Panc1 (cell line): Measurements from ENCODE around the gene ARHGAP8. TPM values are rescaled to one million over a fixed set of nuclear protein-coding genes. Genes with fewer than 3 reads are reported as not detected.

ENCODE experiments used
- ATAC-seq: fragments of 200-7000 bp; cut with Tn5 transposase; 2 replicates; pipeline ENCODE4 v1.9.1; 2020; ENCODE audit warnings: mild to moderate bottlenecking, moderate library complexity
- BruUV-seq: library from RNA; stranded (reverse); fragments of 400-500 nt; replicated peaks from 2 replicates; lab custom pipeline; 2021; lab: Mats Ljungman, UMichigan
- CTCF ChIA-PET: fragments of 300-600 bp; sonication (Branson Sonifier 250); formaldehyde crosslinking; loops from one replicate; lab custom pipeline; 2022; ENCODE audit warnings: antibody characterized with exemption; lab: Charles Lee
- POLR2A ChIA-PET: fragments of 300-600 bp; sonication (Branson Sonifier 250); formaldehyde crosslinking; loops from one replicate; lab custom pipeline; 2022; ENCODE audit warnings: antibody characterized with exemption; lab: Charles Lee
- DNase-seq: peaks from one replicate; pipeline ENCODE4 v3.0.0-alpha.2; 2010; ENCODE audit warnings: low read depth, low spot score
- H3K27ac ChIP-seq: 2 replicates; pipeline ENCODE4 v1.5.1; 2011; ENCODE audit warnings: mild to moderate bottlenecking, low read length, inconsistent platforms
- H3K27me3 ChIP-seq: fragments of 200-500 bp; sonication (Bioruptor generic); 2 replicates; pipeline ENCODE4 v1.6.0; 2014; ENCODE audit warnings: low read length, inconsistent platforms; ENCODE audit not compliant: control insufficient read depth, insufficient read depth
- H3K36me3 ChIP-seq: fragments of 200-500 bp; sonication (Bioruptor generic); 2 replicates; pipeline ENCODE4 v1.5.1; 2014; ENCODE audit warnings: inconsistent platforms, mild to moderate bottlenecking, low read length, moderate library complexity; ENCODE audit not compliant: control insufficient read depth, insufficient read depth
- H3K4me1 ChIP-seq: 2 replicates; pipeline ENCODE4 v1.5.1; 2011; ENCODE audit warnings: inconsistent platforms, mild to moderate bottlenecking, low read length, moderate library complexity; ENCODE audit not compliant: control insufficient read depth, insufficient read depth
- H3K4me3 ChIP-seq, 2 experiments: 2 replicates each; pipeline ENCODE4 v1.5.1; 2011 to 2012; ENCODE audit warnings: low read depth in 2 of 2, low read length in 2 of 2, mild to moderate bottlenecking in 2 of 2, inconsistent platforms in 1 of 2, moderate library complexity in 1 of 2
- H3K9me3 ChIP-seq: fragments of 200-500 bp; sonication (Bioruptor generic); 2 replicates; pipeline ENCODE4 v1.5.1; 2014; ENCODE audit warnings: low read depth, mild to moderate bottlenecking, inconsistent platforms, low read length, moderate library complexity; ENCODE audit not compliant: control insufficient read depth, insufficient read depth
- POLR2AphosphoS5 ChIP-seq: IDR thresholded peaks from 2 replicates; pipeline ENCODE4 v1.6.1; 2012; ENCODE audit warnings: mild to moderate bottlenecking, low read depth, low read length, moderate library complexity
- SIN3A ChIP-seq: IDR thresholded peaks from 2 replicates; pipeline ENCODE4 v1.6.1; 2012; ENCODE audit warnings: low read depth, mild to moderate bottlenecking, low read length, moderate library complexity, borderline replicate concordance; ENCODE audit not compliant: insufficient read depth
- TCF7L2 ChIP-seq: IDR thresholded peaks from 2 replicates; pipeline ENCODE4 v1.6.1; 2011; ENCODE audit warnings: mild to moderate bottlenecking, low read depth, low read length, inconsistent platforms
- in situ Hi-C: cut with HindIII; loops from 2 replicates; pipeline ENCODE4 v1.10.0; 2016; ENCODE audit warnings: low sequenced_read_pairs, low pct_unique_long_range_greater_than_20kb
- intact Hi-C: fragments of 100-400 bp; cut with micrococcal nuclease; formaldehyde crosslinking; loops from one replicate; pipeline ENCODE4 v1.10.0; 2022; ENCODE audit not compliant: unreplicated experiment
- total RNA-seq: library from RNA; stranded (reverse); gene quantifications from one replicate; pipeline ENCODE4 v1.2.1, GENCODE V29; 2021; ENCODE audit not compliant: unreplicated experiment
- TF ChIP-seq, protein P1 (sequence below), 2 experiments: IDR thresholded peaks; 2 replicates each; pipeline ENCODE4 v1.6.1; 2011 to 2012; ENCODE audit warnings: low read depth in 2 of 2, control low read depth in 1 of 2, low read length in 1 of 2, mild to moderate bottlenecking in 1 of 2, moderate library complexity in 1 of 2; ENCODE audit not compliant: insufficient read depth in 1 of 2
- TF ChIP-seq, protein P2 (sequence below): fragments of 450-650 bp; IDR thresholded peaks from 2 replicates; pipeline ENCODE4 v1.5.1; 2017; ENCODE audit warnings: mild to moderate bottlenecking

Gene ARHGAP8
- total RNA-seq, 1 experiment from 2014 or later, result 9.2 TPM

DNA sequence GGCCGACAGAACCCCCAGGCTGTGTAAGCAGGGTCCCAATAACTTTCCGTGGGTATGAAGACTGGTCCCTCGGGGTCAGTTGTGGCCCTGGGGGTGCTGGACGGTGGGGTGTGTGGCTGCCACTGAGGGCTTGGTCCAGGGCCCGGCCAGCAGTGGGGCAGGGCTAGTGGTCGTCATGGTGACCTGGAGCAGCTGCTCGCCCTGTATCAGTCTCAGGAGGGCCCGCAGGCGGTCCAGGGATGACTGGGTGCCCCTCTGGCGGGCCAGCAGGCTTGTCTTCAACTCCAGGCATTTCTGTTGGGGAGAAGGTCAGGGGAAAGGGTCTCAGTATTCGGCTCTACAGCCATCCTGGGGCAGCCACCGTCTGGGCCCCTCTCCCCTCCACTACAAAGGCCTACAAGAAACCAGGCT is 130.6 kb downstream of the ARHGAP8 start:
- in situ Hi-C loops, result no loop called here
- no peaks in the 10 kb centered on the region for H3K9me3 ChIP-seq
- no peaks in the 10 kb centered on the region for H3K4me1 ChIP-seq
- H3K27ac ChIP-seq, result no peak overlapping the region
- ChIA-PET CTCF (interaction anchor here (0.6 kb wide), 1 partner anchor 168 kb away, joined by 4 read pairs; no protein-coding TSS in a partner anchor), POLR2A (no interaction called here)
- TF ChIP-seq, protein P1, sequence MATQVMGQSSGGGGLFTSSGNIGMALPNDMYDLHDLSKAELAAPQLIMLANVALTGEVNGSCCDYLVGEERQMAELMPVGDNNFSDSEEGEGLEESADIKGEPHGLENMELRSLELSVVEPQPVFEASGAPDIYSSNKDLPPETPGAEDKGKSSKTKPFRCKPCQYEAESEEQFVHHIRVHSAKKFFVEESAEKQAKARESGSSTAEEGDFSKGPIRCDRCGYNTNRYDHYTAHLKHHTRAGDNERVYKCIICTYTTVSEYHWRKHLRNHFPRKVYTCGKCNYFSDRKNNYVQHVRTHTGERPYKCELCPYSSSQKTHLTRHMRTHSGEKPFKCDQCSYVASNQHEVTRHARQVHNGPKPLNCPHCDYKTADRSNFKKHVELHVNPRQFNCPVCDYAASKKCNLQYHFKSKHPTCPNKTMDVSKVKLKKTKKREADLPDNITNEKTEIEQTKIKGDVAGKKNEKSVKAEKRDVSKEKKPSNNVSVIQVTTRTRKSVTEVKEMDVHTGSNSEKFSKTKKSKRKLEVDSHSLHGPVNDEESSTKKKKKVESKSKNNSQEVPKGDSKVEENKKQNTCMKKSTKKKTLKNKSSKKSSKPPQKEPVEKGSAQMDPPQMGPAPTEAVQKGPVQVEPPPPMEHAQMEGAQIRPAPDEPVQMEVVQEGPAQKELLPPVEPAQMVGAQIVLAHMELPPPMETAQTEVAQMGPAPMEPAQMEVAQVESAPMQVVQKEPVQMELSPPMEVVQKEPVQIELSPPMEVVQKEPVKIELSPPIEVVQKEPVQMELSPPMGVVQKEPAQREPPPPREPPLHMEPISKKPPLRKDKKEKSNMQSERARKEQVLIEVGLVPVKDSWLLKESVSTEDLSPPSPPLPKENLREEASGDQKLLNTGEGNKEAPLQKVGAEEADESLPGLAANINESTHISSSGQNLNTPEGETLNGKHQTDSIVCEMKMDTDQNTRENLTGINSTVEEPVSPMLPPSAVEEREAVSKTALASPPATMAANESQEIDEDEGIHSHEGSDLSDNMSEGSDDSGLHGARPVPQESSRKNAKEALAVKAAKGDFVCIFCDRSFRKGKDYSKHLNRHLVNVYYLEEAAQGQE (IDR thresholded peaks at IDR 0.05; ENCODE audit: insufficient read depth in 1 of 2, low read depth in 2 of 2, low read length in 1 of 2), result no peak
- no peak for TF ChIP-seq SIN3A
- TF ChIP-seq POLR2AphosphoS5, result no peak
- no peak for TF ChIP-seq TCF7L2
- TF ChIP-seq, protein P2, sequence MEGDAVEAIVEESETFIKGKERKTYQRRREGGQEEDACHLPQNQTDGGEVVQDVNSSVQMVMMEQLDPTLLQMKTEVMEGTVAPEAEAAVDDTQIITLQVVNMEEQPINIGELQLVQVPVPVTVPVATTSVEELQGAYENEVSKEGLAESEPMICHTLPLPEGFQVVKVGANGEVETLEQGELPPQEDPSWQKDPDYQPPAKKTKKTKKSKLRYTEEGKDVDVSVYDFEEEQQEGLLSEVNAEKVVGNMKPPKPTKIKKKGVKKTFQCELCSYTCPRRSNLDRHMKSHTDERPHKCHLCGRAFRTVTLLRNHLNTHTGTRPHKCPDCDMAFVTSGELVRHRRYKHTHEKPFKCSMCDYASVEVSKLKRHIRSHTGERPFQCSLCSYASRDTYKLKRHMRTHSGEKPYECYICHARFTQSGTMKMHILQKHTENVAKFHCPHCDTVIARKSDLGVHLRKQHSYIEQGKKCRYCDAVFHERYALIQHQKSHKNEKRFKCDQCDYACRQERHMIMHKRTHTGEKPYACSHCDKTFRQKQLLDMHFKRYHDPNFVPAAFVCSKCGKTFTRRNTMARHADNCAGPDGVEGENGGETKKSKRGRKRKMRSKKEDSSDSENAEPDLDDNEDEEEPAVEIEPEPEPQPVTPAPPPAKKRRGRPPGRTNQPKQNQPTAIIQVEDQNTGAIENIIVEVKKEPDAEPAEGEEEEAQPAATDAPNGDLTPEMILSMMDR, result no peak
- H3K27me3 ChIP-seq, result no peaks in the 10 kb centered on the region
- BruUV-seq, result no TSS peak
- no peak overlapping the region for H3K4me3 ChIP-seq
- no peaks in the 10 kb centered on the region for H3K36me3 ChIP-seq
- intact Hi-C loops, result no loop called here
- DNase-seq (no peak), ATAC-seq (no peak)

DNA sequence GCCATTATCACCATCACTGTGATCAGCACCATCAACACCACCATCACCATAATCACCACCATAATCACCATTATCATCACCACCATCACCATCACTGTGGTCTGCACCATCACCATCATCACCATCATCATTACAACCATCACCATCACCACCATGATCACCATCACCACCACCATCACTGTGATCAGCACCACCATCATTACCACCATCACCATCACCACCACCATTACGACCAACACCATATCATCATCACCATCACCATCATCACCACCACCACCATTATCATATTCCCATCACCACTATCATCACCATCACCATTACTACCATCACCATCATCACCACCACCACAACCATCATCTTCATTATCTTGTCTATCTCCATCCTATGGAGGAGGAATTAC is 132.2 kb downstream of the ARHGAP8 start:
- H3K27ac ChIP-seq, result no peak overlapping the region
- H3K36me3 ChIP-seq, result no peaks in the 10 kb centered on the region
- in situ Hi-C loops (no loop called here), intact Hi-C loops (no loop called here)
- no peak overlapping the region for H3K4me3 ChIP-seq
- ChIA-PET POLR2A (no interaction called here), CTCF (no interaction called here)
- ATAC-seq (no peak), DNase-seq (no peak)
- no peaks in the 10 kb centered on the region for H3K9me3 ChIP-seq
- H3K27me3 ChIP-seq, result no peaks in the 10 kb centered on the region
- TF ChIP-seq, protein P1 (IDR thresholded peaks at IDR 0.05; ENCODE audit: insufficient read depth in 1 of 2, low read depth in 2 of 2, low read length in 1 of 2), result no peak
- TF ChIP-seq, protein P2, result no peak
- TF ChIP-seq TCF7L2, result no peak
- TF ChIP-seq SIN3A, result no peak
- no peak for TF ChIP-seq POLR2AphosphoS5
- no TSS peak for BruUV-seq
- no peaks in the 10 kb centered on the region for H3K4me1 ChIP-seq
